LHCN-M2 (cell line): ENCODE results near the gene PLEKHA6. TPM values are rescaled to one million over a fixed set of nuclear protein-coding genes. Genes with fewer than 3 reads are reported as not detected.
A peak's percentile ranks its signal among the peaks of the same experiment; 100 is the strongest.

Experiments
- DNase-seq: peaks from one replicate; pipeline ENCODE4 v3.0.0-alpha.2; 2012; ENCODE audit warnings: low read depth
- total RNA-seq: library from RNA; depleted of rRNA; stranded (reverse); fragments of >200 nt; gene quantifications from 2 replicates; pipeline ENCODE4 v1.2.3, GENCODE V29; 2014

Gene PLEKHA6
- total RNA-seq, 1 experiment from 2014 or later, result 50.9 TPM

- no peak for DNase-seq
Measured at GRCh38 chr1:204192589-204193352, 167.0 kb downstream of the PLEKHA6 start.

GRCh38 chr1:204192046-204192445 lies 167.7 kb downstream of the PLEKHA6 start:
- DNase-seq, result no peak

- DNase-seq, result no peak
Measured at GRCh38 chr1:204191456-204191855, 168.3 kb downstream of the PLEKHA6 start.

- DNase-seq, result peak; percentile 29
Measured at GRCh38 chr1:204190212-204191211, 169.2 kb downstream of the PLEKHA6 start.

- no peak for DNase-seq
Measured at GRCh38 chr1:204188959-204189639, 170.6 kb downstream of the PLEKHA6 start.

GRCh38 chr1:204186597-204186996 lies 173.1 kb downstream of the PLEKHA6 start:
- no peak for DNase-seq

- no peak for DNase-seq
Measured at GRCh38 chr1:204181116-204181515, 178.6 kb downstream of the PLEKHA6 start.

GRCh38 chr1:204180133-204180532 lies 179.6 kb downstream of the PLEKHA6 start:
- DNase-seq, result peak; percentile 54

GRCh38 chr1:204178487-204179281 lies 181.0 kb downstream of the PLEKHA6 start:
- DNase-seq, result no peak

GRCh38 chr1:204177133-204177532 lies 182.6 kb downstream of the PLEKHA6 start:
- no peak for DNase-seq

- no peak for DNase-seq
Measured at GRCh38 chr1:204176049-204176448, 183.7 kb downstream of the PLEKHA6 start.

- DNase-seq, result no peak
Measured at GRCh38 chr1:204174958-204175357, 184.8 kb downstream of the PLEKHA6 start.

GRCh38 chr1:204172404-204173029 lies 187.2 kb downstream of the PLEKHA6 start:
- no peak for DNase-seq

GRCh38 chr1:204171751-204172178 lies 188.0 kb downstream of the PLEKHA6 start:
- DNase-seq, result peak; percentile 74

- no peak for DNase-seq
Measured at GRCh38 chr1:204170494-204171155, 189.1 kb downstream of the PLEKHA6 start.

- DNase-seq, result no peak
Measured at GRCh38 chr1:204169858-204170257, 189.9 kb downstream of the PLEKHA6 start.
